ENCODE measurements around the gene PPP1R1C.
"Not testable (repeated sequence)": the region's sequence is repeated elsewhere in the genome, so short reads cannot be mapped to it uniquely, and the experiment has no call there.

PPP1R1C gene

DNA sequence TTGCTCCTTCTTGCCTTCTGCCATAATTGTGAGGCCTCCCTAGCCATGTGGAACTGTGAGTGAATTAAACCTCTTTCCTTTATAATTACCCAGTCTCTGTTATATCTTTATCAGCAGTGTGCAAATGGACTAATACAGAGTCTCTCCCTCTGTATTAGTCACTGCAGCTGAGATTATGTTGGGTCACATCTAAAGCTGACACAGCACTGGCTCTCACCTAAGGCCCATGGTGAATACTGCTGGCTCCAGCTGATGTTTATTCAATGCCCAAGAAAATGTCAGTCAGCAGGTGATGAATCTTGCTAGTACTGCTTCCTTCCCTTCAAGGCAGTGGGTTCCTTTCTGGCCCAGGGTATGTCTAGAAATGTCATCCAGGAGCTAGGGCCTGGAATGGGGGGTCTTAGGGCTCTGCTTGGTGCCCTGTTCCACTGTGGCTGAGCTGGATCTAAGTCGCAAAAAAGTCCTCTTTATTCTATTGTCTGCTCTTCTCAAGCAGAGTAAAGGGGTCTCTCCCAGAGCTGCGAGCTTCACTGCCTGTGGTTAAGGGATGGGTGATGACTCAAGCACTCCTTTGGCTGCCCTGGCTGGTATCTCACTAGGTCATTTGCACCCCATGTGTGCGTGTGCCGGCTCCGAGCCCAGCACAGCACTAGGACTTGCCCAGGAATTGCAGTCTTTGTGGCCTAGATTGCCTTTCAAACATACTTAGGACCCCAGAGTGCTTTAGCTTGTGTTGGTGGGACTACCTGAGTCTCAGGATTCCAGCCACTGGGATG lies 29.9 kb downstream of the PPP1R1C start:
- no peak for DNase-seq

DNA sequence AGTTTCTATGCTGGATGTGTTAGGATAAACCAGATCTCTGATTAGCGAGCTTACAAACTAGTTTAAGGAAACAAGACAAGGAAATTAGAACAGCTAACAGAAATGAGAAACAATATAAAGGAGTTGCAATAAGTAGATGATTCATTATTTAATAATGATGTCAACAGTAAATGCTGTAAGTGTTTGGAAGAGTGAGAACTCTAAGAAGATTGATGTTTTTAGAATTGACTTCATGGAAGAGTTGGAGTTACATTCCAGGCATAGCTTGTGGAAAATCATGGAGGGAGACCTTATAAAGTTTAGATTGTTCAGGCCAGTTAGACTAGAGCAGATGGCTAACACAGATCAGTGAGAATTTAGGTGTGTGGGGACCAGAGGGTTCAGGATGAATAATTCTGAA lies 32.6 kb downstream of the PPP1R1C start:
- DNase-seq: no peak

DNA sequence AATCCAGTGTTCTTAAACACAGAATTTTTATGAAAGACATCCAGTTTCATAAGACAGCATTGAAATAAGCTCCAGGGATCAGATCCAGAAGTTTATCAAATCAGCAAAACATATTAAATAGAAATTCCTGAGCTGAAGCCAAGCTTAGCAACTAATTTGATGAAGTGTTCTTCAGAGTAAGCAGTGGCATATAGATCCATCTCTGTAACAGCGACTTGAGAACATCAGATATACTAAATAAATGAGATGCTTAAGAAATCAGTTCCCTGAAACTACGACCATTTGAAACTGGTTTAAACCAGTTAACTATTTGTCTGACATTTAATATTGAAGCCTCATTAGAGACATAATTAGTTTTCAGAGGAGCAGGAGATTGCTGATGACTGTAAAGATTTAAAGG lies 34.1 kb downstream of the PPP1R1C start:
- DNase-seq: no peak

DNA sequence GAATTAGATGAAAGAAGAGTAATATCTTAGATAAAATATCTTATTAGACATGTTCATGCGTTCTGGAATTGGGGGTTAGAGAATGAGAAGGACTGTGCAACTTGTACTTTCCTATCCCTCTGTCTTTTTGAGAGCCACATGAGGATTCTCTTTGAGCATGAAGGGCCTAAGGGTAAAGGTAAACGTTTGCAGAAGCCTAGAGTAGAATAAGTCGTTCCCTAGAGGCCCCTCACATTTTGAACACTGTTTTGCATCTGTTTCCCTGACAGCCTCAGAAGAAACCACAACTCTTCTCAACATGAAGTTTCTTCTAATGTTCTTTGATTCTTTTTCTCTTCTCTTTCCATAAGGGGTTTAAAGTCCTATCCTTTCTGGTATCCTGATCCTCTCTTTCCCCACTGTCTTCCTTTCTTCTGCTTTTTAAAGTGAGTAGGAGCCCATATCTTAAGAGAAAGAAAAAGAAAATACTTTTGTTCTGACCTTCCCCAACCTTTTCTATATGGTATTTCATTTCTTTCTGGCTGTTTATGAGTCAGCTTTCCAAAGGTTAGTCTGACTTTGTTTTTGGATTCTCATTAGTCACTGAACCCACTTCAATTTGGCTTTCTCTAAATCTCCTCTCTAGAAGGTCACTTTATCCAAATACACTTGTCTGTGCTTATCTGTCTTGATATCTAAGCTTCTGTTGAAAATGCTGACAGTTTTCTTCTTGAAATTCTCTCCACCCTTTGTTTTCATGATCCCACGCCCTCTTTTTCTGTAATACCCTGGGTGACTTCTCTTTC lies 34.8 kb downstream of the PPP1R1C start:
- DNase-seq: no peak

DNA sequence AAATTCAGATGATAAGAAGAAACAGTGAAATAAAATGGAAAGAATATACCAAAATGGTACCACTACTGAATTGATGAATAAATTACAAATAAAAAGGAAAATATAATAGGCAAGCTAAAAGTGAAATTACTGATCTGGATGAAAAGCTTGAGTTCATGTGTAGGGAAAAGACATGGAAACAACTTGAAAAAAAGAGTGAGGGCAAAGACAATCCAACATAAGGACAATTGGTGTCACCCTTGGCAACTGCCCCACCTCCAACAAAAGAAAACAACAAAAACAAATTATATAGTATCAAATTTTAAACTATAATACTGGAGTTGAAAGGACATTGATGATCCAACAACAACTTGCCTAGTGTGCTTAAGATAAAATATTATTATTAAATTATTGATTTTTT lies 37.6 kb downstream of the PPP1R1C start:
- no peak for DNase-seq

DNA sequence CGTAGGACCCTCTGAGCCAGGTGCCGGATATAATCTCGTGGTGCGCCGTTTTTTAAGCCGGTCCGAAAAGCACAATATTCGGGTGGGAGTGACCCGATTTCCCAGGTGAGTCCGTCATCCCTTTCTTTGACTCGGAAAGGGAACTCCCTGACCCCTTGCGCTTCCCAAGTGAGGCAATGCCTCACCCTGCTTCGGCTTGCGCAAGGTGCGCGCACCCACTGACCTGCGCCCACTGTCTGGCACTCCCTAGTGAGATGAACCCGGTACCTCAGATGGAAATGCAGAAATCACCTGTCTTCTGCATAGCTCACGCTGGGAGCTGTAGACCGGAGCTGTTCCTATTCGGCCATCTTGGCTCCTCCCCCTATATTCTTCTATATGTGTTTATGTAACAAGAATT lies 45.2 kb downstream of the PPP1R1C start:
- DNase-seq: not testable (repeated sequence)

DNA sequence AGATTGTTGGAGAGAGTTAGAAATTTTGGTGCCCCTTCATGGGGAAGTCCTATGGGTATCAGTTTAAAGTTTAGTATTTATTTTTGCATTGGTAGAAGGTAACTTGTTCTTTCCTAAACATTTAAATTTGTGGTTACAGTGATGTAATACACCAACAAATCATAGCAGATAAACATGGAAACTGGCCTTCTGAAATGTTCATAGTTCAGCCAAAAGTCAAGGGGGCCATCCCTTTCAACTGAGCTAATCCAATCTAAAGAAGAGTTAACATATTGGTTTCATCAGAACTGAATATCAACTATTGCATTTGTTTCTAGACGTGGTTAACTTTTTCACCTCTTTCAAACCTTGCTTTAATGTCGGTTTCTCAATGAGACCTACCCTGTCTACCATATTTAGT lies 46.3 kb downstream of the PPP1R1C start:
- DNase-seq: no peak

DNA sequence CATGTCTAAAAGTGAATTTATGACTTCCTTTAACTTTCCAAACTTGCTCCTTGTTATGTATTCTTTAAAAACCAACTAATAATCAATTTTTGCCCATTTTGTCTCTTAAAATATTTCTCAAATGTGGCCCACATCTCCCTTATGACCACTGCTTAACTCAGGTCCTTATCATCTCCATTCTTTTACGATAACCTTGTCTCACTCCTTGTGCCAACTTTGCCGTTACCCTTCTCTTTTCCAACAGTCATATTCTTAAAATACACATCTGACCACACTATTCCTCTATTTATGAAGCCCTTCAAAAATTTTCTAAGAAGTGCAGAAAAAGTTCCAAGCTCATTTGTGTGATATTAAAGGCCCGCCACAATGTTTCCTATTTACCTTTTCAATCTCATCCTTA lies 47.8 kb downstream of the PPP1R1C start:
- DNase-seq: no peak

DNA sequence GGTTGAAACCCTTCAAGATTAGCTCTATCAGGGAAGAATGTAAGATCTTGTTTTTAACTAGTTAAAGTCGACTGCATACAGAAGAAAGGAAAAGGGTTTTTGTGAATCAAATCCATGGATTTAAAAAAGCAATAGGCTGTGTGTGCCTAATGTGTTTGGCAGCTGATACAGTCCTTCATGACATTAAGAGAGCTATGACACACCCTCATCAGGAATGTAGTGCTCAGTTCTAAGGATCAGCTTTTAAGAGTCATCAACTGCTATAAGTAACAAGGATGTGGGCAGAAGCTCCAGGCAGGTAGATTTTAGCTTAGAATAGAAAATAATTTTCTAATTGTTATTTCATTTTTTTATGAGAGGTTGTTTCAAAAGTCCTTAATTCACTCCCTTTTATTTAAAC lies 52.9 kb downstream of the PPP1R1C start:
- DNase-seq: no peak

DNA sequence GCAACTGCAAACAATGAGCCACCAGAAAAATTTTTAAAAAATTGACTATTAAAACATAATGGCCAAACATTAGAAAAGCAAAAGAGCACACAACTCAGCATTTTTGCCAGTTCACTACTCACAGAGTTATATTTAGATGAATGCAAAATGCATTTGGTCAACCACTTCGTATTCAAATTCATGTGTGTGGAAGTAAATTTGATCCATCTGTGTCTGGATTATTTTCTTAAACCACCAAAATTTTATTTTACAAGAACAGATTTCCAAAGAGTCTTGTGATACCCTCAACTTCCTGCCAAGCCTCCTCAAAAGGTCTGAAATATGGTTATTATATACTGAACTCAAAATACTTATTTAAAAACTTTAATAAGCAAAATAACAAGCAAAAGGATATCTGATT lies 57.4 kb downstream of the PPP1R1C start:
- no peak for DNase-seq

DNA sequence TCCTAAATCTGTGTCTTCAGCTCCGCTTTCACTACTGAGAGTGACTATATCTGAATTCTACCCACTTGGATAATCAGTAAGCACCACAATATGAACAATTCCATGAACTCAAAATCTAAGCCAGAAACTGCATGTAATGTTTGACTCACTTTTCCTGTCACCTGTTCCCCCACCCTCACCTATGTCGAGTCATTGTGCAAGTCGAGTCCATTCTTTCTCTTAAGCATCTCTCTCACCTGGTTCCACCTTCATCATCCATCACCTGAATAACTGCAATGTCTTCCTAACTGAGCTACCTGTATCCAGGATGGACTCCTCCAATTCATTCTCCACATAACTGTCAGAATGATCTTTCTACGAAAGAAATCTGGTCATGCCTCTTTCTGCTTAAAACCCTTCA lies 58.2 kb downstream of the PPP1R1C start:
- DNase-seq: no peak

DNA sequence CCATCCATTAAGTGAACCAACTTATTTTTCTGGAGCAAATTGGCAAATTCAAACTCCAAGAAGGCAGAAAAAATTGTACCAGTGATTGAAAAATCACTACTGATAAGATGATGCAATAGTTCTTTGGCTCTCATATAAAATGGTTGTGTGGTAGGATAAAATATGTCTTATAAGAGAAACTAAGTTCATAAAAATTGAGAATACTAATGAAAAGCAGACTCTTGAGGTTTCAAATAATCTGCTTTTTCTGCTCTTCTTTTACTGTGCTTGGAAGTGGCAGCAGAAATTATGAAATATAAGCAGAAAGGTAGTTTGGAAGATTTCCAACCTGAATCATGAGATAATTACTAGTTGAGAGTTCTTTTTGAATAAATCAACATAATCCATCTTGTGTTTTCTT lies 61.9 kb downstream of the PPP1R1C start:
- no peak for DNase-seq

DNA sequence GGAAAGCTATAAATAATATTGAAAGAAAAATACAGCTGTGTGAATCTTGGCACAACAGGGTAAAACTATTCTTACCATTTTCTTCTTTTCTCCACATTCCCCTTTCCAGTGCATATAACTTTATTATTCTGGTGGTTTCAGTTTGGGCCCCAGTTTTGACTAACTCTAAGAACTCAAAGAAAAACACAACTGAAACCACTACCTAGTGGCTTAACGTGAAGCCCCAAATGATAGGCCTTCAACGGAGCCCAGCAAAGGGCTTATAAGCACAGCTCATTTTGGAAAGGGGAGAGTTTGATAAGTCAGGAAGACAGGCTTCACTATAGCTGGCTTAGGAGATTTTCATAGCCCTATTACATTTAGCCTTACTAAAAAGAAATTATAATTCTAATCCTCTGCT lies 62.4 kb downstream of the PPP1R1C start:
- no peak for DNase-seq

DNA sequence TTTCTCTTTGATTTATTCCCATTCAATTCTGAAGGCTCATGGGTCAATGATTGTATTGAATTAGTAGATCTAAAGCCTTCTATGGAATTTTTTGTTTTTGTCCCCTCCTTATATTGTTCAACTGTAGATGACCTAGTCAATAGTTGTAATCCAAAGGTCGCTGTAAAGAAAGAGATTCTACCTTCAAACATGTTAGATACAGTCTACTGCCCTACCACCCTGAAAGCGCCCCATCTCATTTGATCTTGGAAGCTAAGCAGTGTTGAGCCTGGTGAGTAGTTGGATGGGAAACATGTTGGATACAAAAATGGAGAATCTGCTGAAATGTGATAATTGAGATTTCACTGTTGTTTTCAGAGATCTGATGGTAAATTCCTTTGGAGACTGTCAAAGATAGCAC lies 63.0 kb downstream of the PPP1R1C start:
- no peak for DNase-seq

DNA sequence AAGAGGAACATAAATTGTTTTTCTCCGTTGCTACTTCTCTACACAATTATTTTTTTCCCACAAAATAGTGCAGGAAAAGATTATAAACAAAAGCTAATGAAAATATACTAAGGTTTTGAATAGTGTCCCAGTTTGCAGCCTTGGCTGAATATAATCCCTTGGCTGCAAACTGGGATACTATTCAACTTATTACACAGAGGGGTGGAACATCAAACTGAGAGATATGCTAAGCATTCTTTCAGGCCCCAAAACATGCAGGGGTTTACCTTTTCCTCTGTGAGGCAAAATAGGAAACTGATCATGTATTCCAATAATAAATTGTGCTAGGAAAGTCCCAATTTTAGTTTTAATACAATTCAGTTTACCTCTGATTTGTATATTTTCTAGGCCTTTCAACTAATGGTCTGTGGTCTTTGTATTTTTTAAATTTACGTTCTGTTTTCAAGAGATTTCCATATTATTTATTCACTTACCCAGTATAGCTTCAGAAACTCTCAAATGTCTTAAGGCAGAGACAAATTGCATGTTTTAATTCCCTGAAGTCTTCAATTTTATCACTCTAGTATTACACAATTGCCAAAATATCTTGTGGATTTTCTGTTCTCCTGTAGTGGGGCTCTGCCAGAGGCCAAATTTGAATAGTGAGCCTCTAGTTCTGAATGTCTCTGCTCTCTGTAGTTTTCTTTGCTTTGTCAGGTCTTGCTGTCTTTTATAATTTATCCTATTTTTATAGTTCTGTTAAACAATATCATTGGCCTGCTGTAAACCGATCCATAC lies 63.9 kb downstream of the PPP1R1C start:
- no peak for DNase-seq

DNA sequence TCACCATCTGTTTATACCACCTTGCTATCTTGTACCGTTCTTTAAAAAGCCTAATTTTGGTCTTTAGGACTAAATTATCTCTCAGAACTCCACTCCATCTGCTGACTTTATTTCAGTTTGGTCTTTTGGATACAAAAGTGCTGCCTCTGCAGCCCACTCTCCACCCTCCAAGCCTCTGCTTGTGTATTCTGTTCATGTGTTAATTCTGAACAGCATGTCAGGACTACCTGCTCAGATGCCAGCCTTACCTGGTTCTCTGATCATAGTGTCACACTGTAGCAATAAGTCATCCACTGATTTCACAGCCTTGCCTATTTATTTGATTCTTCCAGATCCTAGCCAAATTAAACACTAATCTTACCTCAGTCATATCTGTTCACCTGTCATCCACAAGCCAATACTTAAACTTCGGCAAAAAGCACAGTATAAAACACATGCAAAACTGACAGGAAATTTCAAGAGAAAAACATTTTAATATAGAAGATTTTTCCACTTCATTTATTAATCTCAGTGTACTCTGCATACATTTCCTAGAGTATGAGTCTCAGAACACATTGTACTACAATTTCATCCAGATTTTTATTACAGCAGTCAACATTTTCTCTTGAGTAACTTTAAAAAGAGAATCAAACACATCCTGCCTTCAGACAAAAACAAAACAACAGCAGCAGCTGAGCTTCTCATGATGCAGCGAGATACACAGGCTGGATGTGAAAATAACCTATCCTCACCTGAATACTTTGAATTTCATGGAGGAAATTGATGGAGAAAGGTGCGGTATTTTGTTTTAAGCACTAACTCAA lies 64.9 kb downstream of the PPP1R1C start:
- DNase-seq: no peak

DNA sequence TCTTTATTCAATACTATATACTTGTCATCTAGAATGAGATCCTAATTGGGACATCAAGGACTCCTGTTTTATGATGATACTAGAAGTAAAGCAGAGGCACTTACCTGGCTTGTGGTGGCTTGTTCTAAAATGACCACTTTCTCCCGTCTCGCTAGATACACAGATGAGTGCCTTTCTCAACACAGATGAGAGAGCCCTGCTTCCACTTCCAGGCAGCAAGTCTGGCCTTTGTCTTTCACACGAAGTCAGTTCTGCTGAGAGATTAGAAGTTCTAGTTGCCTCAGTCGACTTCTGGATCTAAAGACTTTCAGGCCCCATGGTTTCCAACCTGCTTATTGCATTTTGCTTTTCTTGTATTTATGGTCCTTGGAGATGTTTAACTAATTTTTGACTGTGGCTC lies 70.3 kb downstream of the PPP1R1C start:
- DNase-seq: no peak

DNA sequence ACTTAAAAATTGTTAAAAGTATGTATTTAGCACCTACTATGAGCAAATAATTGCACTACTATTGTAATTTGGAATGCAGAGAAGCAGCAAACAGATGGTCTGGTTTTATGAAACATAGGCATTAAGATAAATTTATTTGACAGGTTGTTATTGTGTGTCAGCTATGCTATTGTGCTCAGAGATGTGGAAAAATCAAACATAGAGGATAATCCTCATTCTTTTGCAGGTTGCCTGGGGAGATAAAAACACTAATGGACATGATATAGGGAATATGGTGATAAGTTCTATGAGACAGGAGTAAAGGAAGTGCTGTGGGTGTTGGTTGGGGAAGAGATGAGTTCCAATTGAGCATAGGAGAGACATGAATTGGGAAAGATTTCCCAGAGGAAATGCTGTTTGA lies 71.3 kb downstream of the PPP1R1C start:
- DNase-seq: no peak

DNA sequence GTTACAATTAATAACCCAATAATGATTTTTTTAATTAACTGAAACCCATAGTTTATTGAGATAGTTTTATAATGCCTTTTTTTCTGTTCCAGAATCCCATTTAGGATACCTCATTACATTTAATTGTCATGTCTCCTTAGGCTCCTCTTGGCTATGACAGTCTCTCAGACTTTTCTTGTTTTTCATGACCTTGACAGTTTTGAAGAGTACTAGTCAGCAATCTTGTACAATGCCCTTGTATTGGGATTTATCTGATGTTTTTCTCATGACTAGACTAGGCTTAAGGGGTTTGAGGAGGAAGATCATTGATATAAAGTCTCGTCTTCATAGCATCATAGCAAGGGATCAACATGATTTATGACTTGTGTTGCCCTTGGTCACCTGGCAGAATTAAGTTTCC lies 72.4 kb downstream of the PPP1R1C start:
- DNase-seq: no peak

DNA sequence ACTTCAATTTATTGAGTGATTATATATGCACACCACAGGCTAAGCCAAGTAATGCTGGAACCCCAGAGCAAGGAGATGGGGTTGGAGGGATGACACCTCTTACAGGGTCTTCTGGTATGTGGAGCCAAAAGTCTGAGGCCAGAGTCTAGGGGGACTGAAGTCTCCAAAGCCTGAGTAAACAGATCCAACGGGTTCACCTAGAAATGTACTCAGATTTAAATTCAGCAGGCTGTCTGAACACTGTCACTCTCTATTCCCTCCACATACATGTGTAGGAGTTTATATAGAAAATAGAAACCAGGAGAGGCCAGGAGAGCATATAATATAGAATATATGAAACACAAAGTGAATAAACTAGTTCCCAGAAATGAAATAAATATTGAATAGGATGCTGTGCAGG lies 76.1 kb downstream of the PPP1R1C start:
- no peak for DNase-seq

DNA sequence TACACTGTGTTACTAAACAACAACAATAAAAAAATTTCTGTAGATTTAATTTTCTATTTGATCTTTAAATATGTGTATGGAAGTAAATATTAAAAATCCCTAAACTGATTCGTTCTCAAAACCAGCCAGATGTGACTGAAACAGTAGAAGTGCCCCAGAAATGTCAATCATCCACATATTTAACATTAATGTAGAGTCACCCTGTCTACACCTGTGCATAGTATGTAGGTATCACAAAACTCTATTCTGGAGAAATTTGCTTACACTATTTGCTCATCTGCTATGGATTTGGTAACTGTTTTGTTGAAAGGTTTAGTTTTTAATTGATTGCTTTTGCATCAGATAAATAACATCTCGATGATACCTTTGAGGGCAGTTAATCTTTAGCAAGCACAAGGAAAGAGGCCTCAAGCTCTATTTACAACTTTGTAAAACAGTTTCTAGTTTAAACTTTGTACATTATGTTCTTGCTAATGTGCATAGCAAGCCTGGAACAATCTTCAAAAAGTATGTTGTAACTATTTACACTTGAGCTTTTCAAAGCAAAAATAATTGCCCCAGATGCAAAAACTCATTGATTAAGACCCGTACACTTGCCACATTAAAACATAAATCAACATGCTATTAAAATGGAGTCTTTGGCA lies 76.8 kb downstream of the PPP1R1C start:
- no peak for DNase-seq
